CD14-positive monocyte (primary cell): Measurements from ENCODE around the gene DUSP9. TPM values are rescaled to one million over a fixed set of nuclear protein-coding genes. Genes with fewer than 3 reads are reported as not detected.
A peak's percentile ranks its signal among the peaks of the same experiment; 100 is the strongest.

Source experiments
- DNase-seq, 3 donors: peaks; one replicate each; pipeline ENCODE4 v3.0.0-alpha.2; 2011 to 2022
- H2AFZ ChIP-seq: 2 replicates; pipeline ENCODE4 v1.6.0; 2012; ENCODE audit warnings: mild to moderate bottlenecking, low read depth, low read length, inconsistent platforms; ENCODE audit not compliant: insufficient read depth, poor library complexity, severe bottlenecking
- H3K27ac ChIP-seq, 2 donors: 1 replicate in 1 of 2; 2 replicates in 1 of 2; pipeline ENCODE4 v1.5.1; 2012 to 2013; ENCODE audit warnings: low read length in 2 of 2, control low read depth in 1 of 2, inconsistent platforms in 1 of 2, low read depth in 1 of 2, mild to moderate bottlenecking in 1 of 2
- H3K27me3 ChIP-seq, 2 donors: one replicate each; pipeline versions ENCODE4 v1.6.0 to v1.6.1; 2011 to 2013; ENCODE audit warnings: low read length in 2 of 2; ENCODE audit not compliant: control insufficient read depth in 2 of 2, insufficient read depth in 2 of 2
- H3K36me3 ChIP-seq, 2 donors: replicated peaks in 1 of 2; 1 replicate in 1 of 2; 2 replicates in 1 of 2; pipeline versions ENCODE4 v1.5.1 to v1.6.1; 2012 to 2013; ENCODE audit warnings: low read length in 2 of 2, control low read depth in 1 of 2, inconsistent platforms in 1 of 2, mild to moderate bottlenecking in 1 of 2; ENCODE audit not compliant: insufficient read depth in 2 of 2, control insufficient read depth in 1 of 2
- H3K4me1 ChIP-seq, 2 donors: 1 replicate in 1 of 2; 2 replicates in 1 of 2; pipeline versions ENCODE4 v1.5.1 to v1.6.1; 2012 to 2013; ENCODE audit warnings: low read length in 2 of 2, control low read depth in 1 of 2, inconsistent platforms in 1 of 2, mild to moderate bottlenecking in 1 of 2, moderate library complexity in 1 of 2; ENCODE audit not compliant: insufficient read depth in 2 of 2, control insufficient read depth in 1 of 2
- H3K4me2 ChIP-seq: replicated peaks from 2 replicates; pipeline ENCODE3; 2012; ENCODE audit warnings: low read length, moderate library complexity, mild to moderate bottlenecking; ENCODE audit not compliant: poor library complexity, severe bottlenecking; ENCODE audit errors: extremely low read depth
- H3K4me3 ChIP-seq, 3 experiments: fragments of 200-600 bp in 1 of 3; sonication (generic) in 1 of 3; replicated peaks in 1 of 3; 1 replicate in 2 of 3; 2 replicates in 1 of 3; pipeline ENCODE4 v1.5.1; 2011 to 2013; ENCODE audit warnings: low read length in 3 of 3, mild to moderate bottlenecking in 3 of 3, control low read depth in 2 of 3, low read depth in 2 of 3, inconsistent platforms in 1 of 3, moderate library complexity in 1 of 3
- H3K79me2 ChIP-seq: 2 replicates; pipeline ENCODE4 v1.6.0; 2012; ENCODE audit warnings: mild to moderate bottlenecking, control low read depth, inconsistent platforms, low read length, moderate library complexity; ENCODE audit not compliant: insufficient read depth
- H3K9ac ChIP-seq: 2 replicates; pipeline ENCODE4 v1.6.0; 2017; ENCODE audit warnings: low read length, mild to moderate bottlenecking; ENCODE audit not compliant: insufficient read depth, poor library complexity, severe bottlenecking
- H3K9me3 ChIP-seq, 2 donors: replicated peaks in 1 of 2; 1 replicate in 1 of 2; 2 replicates in 1 of 2; pipeline versions ENCODE4 v1.5.1 to v1.6.1; 2012 to 2013; ENCODE audit warnings: low read length in 2 of 2, control low read depth in 1 of 2; ENCODE audit not compliant: control insufficient read depth in 1 of 2, insufficient read depth in 1 of 2
- H4K20me1 ChIP-seq: 2 replicates; pipeline ENCODE4 v1.6.0; 2012; ENCODE audit warnings: mild to moderate bottlenecking, low read length, control low read depth, moderate library complexity; ENCODE audit not compliant: insufficient read depth
- H3K27ac Mint-ChIP-seq, 7 donors: one replicate each; pipeline ENCODE4 v1.8.0; 2020; ENCODE audit warnings: mild to moderate bottlenecking in 7 of 7, mixed read lengths in 7 of 7, moderate library complexity in 6 of 7, inconsistent platforms in 2 of 7
- H3K27me3 Mint-ChIP-seq, 3 donors: one replicate each; pipeline ENCODE4 v1.8.0; 2021 to 2022; ENCODE audit warnings: low read depth in 3 of 3, mild to moderate bottlenecking in 3 of 3, mixed read lengths in 3 of 3, moderate library complexity in 3 of 3, inconsistent platforms in 1 of 3
- H3K36me3 Mint-ChIP-seq, 2 donors: one replicate each; pipeline ENCODE4 v1.8.0; 2020; ENCODE audit warnings: mixed read lengths in 2 of 2, inconsistent platforms in 1 of 2, mild to moderate bottlenecking in 1 of 2
- H3K4me1 Mint-ChIP-seq: one replicate; pipeline ENCODE4 v1.8.0; 2020; ENCODE audit warnings: mild to moderate bottlenecking, mixed read lengths
- H3K4me3 Mint-ChIP-seq, 2 donors: one replicate each; pipeline ENCODE4 v1.8.0; 2020; ENCODE audit warnings: mild to moderate bottlenecking in 2 of 2, mixed read lengths in 2 of 2, moderate library complexity in 1 of 2
- H3K9me3 Mint-ChIP-seq, 7 donors: one replicate each; pipeline ENCODE4 v1.8.0; 2020 to 2022; ENCODE audit warnings: mixed read lengths in 7 of 7, mild to moderate bottlenecking in 6 of 7, moderate library complexity in 6 of 7, inconsistent platforms in 2 of 7
- CTCF ChIP-seq: fragments of 200-600 bp; IDR thresholded peaks from one replicate; pipeline ENCODE4 v1.8.0; 2022; ENCODE audit warnings: antibody characterized with exemption, mild to moderate bottlenecking
- WGBS: methylation state at CpG from one replicate; pipeline ENCODE4 v1.1.5; 2013; ENCODE audit warnings: missing lambda C conversion rate; ENCODE audit not compliant: insufficient coverage; 5-methylcytosine and 5-hydroxymethylcytosine counted together
- intact Hi-C, 2 donors: fragments of 100-400 bp; cut with micrococcal nuclease; formaldehyde crosslinking; loops; one replicate each; pipeline versions ENCODE4 v1.15.0 to v1.15.1; 2023
- polyA plus RNA-seq, 3 donors: library from polyadenylated mRNA; depleted of rRNA in 1 of 3; unstranded in 2 of 3; stranded (reverse) in 1 of 3; fragments of 300-500 nt in 2 of 3; fragments of >200 nt in 1 of 3; fragmentation: Illumina TruSeq in 2 of 3; gene quantifications; 1 replicate in 2 of 3; 2 replicates in 1 of 3; pipeline ENCODE4 v1.2.3, GENCODE V29; 2012 to 2021

Gene DUSP9
- polyA plus RNA-seq, 3 donors: not detected

- WGBS: 8% methylated on average over 29 of the region's 48 CpGs
Observed at GRCh38 chrX:153642655-153643430, 4.2 kb upstream of the DUSP9 start.

More at GRCh38 chrX:153642655-153643430, 4.2 kb upstream of the DUSP9 start:
- H3K79me2 ChIP-seq: no peaks in the 10 kb centered on the region
- H2AFZ ChIP-seq: no peak overlapping the region
- no peak overlapping the region for H3K27ac Mint-ChIP-seq
- H3K9me3 ChIP-seq: peaks cover 0 to 12% of the 10 kb centered on the region in 2 donors
- intact Hi-C loops: no loop called here
- H3K27me3 ChIP-seq: peaks cover 16 to 56% of the 10 kb centered on the region in 2 donors
- TF ChIP-seq CTCF: no peak
- H4K20me1 ChIP-seq: no peaks in the 10 kb centered on the region
- no peak overlapping the region for H3K4me2 ChIP-seq
- peaks cover 45 to 74% (median 68%) of the 10 kb centered on the region in 3 donors for H3K27me3 Mint-ChIP-seq
- H3K36me3 Mint-ChIP-seq: peaks cover 0 to 1% of the 10 kb centered on the region in 2 donors
- peak overlapping the region in 1 of 2 donors; percentile 78 for H3K4me3 Mint-ChIP-seq
- no peak overlapping the region for H3K27ac ChIP-seq
- DNase-seq: no peak
- no peaks in the 10 kb centered on the region for H3K36me3 ChIP-seq
- no peak overlapping the region for H3K4me3 ChIP-seq
- H3K4me1 Mint-ChIP-seq: peaks cover 2% of the 10 kb centered on the region
- no peak overlapping the region for H3K9ac ChIP-seq
- H3K4me1 ChIP-seq: peaks cover 0 to 5% of the 10 kb centered on the region in 2 donors
- H3K9me3 Mint-ChIP-seq: peaks cover 0 to 21% (median 8%) of the 10 kb centered on the region in 7 donors
